Measurements from ENCODE around the gene NOL6.

GRCh38 chr9:33435821-33436277 is 37.9 kb downstream of the NOL6 start:
- no peak for TF ChIP-seq CTCF (IDR thresholded peaks at IDR 0.05)
- TF ChIP-seq ZFX (IDR thresholded peaks at IDR 0.05; ENCODE audit: borderline replicate concordance), result no peak

All from 22Rv1 (cell line).